ENCODE results near the gene CDH23. TPM values are rescaled to one million over a fixed set of nuclear protein-coding genes. Genes with fewer than 3 reads are reported as not detected.

Gene CDH23
- polyA plus RNA-seq, 1 donor, result 0.90 TPM

DNA sequence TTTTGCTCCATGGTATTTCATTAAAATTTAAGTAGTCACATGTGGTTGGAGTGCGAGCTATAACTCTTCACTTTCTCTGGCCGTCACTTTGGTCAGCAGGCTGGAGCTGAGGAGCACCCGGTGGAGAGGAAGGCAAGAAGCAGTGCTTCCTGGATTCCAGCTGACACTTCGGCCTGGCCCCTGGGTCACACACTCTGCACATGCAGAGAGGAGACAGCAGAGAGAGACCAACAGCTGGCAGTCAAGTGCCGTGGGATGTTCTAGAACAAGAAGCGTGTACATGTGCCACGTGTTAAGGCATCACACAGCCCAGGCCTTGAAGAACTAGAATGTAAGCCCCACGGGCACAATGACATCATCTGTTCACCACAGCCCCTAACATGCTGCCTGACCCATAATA, 424.2 kb downstream of the CDH23 start:
- no peak for DNase-seq

DNA sequence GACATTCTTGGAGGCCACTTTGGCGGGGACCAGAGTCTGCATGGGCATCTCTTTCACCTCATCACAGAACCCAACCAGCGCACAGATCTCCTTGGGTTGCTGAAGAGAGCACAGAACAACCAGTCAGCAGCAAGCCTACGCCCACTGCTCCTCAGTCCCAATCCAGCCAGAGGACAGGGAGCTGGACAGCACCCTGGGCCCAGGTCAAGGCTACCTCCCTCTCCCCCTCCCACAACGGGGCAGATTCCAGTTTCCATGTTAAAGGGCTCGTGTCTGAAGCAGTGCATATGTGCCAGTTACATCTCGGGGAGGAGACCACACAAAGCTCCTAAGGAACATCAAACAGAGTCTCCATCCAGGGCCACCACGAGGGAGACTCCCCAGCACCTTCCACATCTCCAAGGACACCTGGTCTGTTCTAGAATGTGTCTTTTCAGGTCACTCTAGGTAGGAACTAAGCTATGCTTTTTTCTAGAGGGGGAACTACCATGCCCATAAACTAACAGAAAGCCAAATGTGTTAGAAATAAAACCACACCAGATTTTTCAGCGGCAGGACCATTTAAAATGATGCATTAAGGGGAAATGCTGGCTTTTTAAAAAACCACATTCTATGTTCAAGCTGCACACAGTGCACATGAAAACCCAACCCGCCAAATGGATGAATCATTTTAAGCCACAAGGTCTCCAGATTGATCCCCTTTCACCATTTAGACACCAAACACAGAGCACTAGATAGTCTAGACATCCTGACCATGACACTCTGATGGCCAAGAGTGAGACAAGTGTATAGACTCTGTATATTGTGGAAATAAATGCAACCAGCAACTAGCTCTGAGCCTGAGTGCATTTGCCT, 425.4 kb downstream of the CDH23 start:
- no peak for DNase-seq

DNA sequence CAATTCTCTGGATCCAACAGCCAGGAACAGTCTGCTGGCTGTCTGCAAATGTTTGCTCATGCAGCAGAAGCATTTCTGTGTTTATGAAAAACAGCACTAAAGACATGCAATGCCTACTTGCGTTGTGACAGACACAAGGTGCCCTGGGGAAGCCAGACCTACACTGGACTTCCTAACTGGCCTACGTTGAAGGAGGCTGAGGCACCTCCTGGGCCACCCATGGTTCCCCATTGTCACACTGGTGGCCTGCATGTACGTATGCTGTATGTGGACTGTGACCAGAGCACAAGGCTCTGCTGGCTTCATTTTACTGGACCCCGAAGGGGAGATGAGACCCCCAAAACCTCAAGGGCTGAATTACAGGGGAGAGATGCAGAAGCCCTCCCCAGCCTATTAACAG, 426.6 kb downstream of the CDH23 start:
- DNase-seq, result no peak

DNA sequence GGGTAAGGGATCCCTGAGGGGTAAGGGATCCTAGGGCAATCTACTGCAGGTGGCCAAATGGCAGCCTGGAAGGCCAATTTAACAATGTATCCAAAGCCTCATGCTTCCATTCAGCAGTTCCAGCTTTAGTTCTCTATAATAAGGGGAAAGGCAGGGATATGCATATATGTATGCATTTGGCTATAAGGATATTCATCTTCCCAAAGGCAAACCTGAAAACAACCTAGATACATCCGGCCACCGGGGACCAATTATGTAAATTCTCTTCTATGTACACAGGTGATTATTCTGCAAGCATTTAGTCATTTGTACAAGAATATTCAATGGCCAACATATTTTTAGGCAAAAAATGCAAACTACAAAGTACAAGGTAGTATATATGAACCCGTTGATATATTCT, 427.6 kb downstream of the CDH23 start:
- no peak for DNase-seq

DNA sequence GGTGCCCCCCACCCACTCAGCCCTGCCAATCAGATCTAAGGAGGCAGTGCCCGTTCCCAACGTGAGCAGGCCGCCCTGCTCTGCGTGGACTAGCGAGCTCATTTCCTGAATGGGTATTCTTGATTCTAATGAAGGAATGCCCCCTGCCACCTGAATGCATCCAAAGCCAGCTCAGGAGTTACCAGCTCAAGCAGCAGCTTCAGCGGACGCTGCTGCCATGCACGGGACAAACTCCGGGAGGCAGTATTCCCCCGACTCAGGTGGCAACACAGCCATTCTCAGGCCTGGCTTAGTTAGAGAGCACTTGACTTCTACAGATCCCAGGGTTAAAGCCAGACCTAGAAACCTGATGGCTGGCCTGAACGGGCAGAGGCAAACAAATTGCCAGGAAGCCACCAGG, 428.5 kb downstream of the CDH23 start:
- DNase-seq, result no peak

DNA sequence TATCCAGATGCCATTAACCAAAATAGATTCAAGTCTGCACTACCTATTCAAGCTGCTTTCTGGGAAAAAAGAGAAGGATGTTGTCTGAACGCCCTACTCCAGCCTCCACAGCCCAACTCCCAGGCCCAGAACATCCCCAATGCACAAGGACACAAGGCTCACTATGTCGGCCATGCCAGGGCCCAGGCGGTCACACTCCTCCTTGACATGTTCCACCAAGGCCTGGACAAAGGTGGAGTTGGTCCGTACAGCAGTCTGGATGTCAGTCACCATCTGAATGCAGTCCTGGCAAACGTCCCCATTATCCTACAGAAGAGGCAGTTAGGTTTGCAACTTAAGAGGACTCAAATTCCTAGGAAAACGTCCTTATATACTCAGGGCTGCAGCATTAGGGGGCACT, 431.1 kb downstream of the CDH23 start:
- DNase-seq, result no peak

DNA sequence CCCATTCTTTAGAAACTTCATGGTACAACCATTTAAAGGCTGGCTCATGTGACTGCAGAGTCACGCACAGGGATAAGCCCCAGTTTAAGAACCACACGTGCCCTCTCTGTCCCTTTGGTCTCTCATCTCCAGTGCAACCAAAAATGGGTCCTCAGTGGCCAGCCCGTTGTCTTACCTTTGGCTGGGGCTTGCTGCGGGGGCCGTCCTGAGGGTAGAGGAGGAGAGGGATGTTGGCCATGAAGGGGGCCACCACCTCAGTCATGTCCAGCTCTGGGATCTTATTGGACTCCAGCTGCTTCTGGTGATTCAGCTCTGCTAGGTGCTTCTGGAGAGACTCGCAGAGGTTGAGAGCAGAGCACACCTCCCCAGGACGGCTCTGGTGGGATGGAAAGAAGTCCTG, 432.0 kb downstream of the CDH23 start:
- no peak for DNase-seq

DNA sequence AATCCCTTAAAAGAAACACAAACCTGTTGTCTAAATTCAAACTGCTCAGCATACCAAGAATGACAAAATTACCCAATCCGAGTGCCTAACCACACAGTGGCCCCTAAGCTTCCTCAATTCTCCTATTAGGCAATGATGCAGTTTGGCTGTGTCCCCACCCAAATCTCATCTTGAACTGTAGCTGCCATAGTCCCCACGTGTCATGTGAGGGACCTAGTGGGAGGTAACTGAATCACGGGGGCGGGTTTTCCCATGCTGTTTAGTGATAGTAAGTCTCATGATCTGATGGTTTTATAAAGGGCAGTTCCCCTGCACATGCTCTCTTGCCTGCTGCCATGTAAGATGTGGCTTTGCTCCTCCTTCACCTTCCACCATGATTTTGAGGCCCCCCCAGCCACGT, 432.5 kb downstream of the CDH23 start:
- no peak for DNase-seq

DNA sequence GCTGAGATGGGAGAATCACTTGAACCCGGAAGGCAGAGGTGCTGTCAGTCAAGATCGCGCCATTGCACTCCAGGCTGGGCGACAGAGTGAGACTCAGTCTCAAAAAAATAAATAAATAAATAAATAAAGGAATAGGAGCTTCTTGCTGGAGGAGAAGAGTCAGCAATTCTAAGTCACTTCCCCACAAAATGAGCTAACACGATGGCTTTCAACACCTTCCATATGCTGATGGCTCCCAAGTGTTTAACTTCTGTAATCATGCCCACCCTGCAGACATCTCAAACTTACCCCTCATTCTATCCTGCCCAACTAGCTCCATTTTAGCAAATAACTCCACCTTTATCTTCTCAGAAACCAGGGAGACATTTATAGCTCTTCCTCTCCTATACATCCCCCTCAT, 433.2 kb downstream of the CDH23 start:
- DNase-seq, result no peak

DNA sequence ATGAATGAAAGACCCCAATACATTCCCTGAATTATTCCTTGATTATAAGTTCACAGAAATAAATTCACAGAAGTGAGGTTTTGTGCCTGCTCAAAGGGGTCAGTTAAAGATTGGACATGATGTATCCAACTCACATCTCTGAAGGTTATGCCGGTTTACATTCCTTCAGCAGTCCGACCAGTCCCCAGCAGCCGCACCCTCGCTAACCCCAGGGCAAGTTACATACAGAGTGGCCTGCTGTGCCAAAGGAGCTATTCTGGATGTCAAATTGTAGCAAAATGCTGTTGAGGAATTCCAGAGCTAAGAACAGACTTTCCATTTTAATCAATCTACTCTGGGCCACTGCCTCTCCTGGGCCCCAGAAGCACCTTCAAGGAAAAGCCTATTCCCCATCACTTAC, 434.0 kb downstream of the CDH23 start:
- no peak for DNase-seq

DNA sequence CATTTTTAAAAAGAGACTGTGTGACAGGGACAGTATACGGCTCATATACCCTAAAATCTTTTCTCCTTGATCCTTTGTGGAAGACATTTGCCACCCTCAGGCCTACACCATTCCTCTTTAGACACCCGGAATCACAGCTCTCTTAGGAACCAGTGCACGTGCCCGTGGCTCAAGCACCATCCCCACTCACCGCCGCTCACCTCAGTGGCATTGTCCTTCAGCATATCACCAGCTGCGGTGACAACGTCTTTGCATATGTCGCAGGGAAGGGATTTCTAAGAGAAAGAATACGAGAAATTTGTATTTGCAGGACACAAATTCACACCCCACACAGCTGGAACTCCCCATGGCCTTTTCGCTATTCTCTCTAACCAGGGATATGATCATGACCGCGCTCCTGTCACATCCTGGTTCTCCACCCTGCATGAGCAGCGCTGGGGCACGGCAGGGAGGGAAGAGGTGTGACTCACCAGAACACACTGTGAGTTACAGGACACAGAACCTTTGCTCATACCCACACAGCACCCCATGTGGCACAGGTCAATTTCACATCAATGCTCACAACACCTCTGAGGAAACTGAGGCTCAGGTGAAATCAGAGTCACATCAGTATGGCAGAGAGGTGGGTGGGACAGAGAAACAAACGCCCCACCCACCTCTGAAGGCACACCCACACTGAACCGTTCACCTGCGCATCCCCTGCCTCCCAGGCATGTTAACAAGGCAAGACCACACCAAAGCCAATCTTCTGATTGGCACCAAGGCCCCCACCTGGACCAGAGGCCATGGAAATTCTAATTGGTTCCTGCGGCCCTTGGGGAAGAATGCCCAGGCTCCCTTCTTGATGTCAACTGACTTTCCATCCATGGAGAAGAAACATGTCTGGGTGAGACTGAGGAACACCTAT, 435.2 kb downstream of the CDH23 start:
- no peak for DNase-seq

DNA sequence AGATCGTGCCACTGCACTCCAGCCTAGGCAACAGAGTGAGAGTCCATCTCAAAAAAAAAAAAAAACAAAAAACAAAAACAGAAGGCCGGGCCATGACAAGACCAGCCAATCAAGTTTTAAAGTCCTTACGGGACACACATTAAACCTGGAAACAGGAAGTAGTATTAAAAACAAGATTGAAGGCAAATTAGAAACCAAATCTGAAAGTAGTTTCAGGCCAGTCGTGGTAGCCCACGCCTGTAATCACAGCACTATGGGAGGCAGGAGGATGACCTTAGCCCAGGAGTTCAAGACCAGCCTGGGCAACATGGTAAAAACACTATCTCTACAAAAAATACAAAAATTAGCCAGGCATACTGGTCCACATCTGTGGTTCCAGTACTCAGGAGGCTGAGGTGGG, 436.2 kb downstream of the CDH23 start:
- no peak for DNase-seq

DNA sequence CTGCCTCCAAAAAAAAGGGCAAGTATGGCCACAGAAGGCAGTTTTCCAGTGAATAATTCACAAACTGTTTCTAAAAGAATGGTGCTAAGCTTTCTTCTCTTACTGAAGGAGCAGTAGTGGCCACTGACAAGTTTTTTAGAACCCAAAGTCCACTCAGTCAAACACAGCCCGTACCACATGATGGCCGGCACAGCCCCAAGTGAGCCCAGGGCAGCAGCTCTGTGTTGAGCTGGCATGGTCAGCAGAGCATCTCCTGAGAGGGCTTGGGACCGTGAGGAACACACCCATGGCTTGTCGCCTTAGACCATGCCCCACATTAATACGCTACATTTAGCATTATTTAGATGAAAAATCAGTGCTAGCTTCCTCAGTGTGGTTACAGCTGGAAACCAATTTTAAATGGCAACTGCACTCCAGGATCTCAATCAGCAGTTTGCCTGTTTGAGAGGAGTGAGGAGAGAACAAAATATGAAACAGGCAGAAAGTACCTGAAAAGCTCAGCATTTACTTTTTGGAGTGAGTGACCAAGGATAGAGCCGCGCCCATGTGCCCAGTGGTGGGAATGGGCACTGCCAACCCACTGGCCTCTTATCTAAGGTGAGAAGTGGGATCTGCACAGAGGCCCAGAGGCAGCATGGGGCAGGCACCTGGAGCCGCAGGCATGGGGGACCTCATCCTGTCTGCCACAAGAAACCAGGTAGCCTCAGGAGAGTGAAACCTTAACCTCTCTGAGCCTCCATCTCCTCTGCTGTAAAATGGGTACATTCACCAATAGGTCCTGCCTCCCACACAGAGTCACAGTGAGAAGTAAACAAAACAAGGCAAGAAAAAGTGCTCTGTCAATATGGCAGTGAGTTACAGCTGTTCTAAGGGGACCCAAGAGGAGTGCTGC, 437.0 kb downstream of the CDH23 start:
- no peak for DNase-seq

DNA sequence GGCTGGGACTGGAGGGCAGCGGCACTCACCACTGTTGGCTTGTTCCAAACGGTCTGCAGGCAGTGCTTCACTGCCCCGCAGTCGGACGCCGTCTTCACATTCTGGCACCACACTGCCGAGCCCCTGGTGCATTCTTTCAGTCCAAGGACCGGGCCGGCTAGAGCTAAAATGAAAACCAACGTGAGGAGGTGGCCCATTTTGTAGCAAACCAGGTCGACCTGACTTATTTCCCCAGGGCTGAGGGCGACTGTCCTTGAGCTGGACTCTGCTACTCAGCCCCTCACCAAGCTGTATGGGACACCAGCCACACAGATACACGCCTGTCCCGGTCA, 437.6 kb downstream of the CDH23 start:
- DNase-seq, result no peak

DNA sequence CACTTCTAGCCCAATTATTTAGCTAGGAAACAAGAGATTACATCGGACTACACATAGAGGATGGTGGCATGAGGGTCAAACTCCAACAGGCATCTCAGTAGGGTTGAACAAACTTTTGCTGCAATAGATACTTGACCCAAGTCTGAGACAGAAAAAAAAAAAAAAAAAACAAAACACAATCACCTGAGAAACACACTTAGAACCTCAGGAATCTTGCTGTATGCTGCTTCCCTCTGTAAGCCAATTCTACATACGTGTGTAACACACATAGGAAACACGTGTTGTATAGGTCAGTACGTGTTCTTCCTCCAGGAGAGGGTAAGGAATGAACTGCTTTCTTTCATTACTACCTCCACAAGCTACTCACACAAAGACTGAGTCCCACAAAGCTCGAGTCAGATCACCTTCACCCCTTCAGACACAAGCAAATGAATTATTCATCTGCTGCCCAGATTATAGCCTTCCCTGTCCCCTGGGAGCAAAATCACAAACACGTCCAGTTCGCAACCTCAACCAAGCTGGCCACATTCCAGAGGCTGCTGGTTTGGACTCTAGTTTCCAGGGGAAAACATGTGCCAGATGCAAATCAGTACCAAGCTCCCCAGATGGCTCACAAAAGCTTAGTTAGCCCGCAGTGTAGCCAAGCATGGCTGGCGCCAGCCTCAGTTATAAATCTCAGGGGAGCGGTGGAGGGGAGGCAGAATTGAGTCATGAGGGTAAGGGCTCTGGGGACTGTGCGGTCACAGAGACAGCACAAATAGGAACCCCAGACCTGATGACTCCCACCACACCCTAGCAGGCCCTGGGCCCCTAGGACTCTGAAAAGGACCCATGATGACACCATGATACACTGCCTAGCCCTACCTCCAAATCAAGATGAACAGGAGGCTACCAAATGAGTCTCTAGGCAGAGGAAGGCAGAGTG, 439.2 kb downstream of the CDH23 start:
- peak; percentile 86 for DNase-seq

DNA sequence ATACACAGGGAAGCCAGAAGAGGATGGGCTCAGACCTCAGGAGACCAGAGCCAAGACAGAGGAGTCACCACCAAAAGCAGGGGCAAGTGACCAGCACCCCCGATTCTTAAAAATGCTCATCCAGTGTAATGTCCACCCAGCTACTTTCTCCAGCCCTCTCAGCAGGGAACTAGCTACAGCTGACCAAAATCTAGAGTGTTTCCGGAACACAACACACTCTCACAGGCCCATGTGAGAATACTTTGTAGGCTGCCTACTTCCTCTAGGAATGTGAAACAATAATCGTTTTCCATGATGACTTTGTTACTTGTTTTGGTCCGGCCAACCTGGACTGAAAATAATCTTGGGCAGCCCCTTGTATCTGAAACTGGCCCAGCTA, 439.9 kb downstream of the CDH23 start:
- no peak for DNase-seq

DNA sequence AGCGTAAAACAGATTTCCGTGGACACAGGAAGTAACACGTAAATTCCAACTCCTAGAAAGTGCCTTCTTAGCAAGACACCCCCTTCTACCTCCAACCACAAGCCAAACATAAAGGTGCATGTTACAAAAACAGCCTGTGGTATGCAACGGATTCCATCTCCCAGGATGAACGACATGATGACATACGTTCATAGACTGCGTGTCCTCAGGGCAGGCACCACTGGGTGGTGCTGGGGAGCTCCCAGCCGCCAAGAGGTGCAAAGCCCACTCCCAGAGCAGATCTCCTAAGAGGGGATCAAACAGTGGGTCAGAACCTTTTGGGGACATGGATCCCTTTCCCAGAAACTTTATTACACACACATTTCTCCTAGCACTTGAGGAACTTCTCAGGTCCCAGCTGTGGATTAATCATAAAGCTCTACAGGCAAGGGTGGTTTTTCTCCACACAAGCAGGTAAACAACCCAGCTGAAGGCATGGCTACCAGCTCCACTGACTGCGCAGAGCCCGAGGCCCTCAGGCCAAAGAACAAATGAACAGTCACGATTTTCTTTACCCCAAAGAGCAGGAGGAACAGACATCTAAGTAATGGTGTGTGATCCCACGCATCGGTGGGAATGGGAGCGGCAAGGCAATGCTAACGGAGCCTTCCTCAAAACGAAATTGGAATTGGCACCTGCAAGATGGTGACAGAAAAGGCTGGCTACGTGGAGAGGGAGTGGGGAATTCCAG, 440.5 kb downstream of the CDH23 start:
- no peak for DNase-seq

DNA sequence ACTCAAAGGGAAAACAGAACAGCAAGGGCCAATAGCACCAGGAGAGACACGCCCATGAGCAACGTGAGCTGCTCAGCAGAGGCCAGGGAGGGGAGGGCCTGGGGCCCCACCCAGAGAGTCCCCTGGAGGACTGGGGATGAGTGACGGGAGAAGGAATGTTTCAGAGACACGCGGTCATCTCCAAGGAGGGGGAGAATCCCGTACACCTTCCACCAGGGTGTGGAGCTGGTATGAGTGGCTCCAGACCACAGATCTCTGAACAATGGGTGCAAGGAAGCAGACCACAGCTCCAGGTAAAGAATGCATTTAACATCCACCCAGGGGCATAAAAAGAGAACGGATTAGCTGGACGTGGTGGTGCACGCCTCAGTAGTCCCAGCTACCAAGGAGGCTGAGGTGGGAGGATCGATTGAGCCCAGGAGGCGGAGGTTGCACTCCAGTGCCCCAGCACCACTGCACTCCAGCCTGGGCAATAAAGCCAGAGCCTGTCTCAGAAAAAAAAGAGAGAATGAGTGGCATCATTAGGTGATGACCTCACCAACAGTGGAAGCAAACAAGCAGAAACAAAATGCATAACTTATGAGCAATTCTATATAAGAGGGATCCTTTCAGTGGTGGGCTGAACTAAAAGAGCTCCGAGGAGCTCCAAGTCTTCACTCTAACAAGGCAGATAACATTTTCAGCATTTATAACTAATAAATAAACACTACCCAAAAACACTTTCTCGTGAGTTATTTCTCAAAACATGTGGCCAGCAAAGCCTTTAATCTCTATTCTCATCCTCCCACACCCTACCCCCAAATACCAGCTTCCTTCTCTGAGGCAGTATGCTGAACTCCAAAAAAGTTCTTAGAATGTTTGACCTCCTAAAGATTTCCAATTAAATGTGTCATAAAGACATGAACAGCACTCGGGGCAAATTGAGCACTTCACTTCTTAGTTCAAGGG, 441.8 kb downstream of the CDH23 start:
- no peak for DNase-seq

DNA sequence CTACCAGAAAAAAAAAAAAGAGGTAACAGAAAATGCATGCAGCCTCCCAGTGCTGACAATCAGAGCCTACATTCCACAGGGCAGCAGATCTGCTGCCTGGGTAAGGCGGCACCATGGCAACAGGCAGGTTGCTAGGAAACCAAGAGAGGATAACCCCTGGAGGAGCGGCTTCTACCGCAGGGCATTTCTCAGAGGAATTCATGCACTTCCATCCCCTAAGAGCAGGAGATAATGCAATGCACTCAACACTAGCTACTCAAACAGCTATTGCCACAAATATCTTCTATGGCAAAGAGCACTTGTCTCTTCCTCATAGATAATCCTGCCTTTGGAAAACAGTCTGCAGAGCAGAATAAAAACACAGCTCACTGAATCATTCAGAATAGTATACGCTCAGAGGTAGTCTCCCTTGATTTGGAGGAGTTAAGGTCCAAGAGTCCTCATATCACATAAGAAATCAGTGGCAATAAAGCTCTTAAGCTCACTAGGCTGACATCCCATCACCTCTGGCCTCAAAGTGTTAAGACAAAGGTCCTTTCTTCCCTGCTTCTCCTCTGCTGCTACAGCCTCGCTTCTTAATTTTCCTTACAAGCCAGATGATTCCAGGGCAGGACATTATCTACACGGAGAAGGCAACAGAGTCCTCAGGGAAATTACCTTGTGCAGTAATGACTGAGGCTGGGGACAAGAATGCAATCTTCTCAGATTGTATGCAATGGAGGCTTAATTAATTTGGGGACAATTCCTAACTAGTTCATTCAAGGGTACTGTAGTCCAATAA, 443.6 kb downstream of the CDH23 start:
- DNase-seq, result peak; percentile 88

All from left kidney (tissue), 2 donors.